Kidney (tissue), 14 donors: ENCODE results near the gene PLIN5. TPM values are rescaled to one million over a fixed set of nuclear protein-coding genes. Genes with fewer than 3 reads are reported as not detected.
"Not testable (repeated sequence)": the region's sequence is repeated elsewhere in the genome, so short reads cannot be mapped to it uniquely, and the experiment has no call there.

Experiments used
- DNase-seq, 5 donors: peaks; one replicate each; pipeline ENCODE4 v3.0.0-alpha.2; 2013 to 2020
- FAIRE-seq: peaks from 2 replicates; lab custom pipeline; 2012; peaks lifted over from hg19 to GRCh38; lab: Jason Lieb, UNC
- H3K27ac ChIP-seq, 2 donors: one replicate each; pipeline ENCODE4 v1.7.0; 2013; ENCODE audit warnings: low read depth in 2 of 2, low read length in 2 of 2, inconsistent platforms in 1 of 2
- H3K27me3 ChIP-seq: one replicate; pipeline ENCODE4 v1.7.1; 2013; ENCODE audit warnings: low read length, inconsistent platforms; ENCODE audit not compliant: control insufficient read depth, insufficient read depth
- H3K36me3 ChIP-seq, 3 donors: one replicate each; pipeline versions ENCODE4 v1.7.0 to v1.7.1; 2013; ENCODE audit warnings: low read length in 3 of 3, control low read depth in 1 of 3, inconsistent platforms in 1 of 3; ENCODE audit not compliant: insufficient read depth in 3 of 3, control insufficient read depth in 2 of 3
- H3K4me1 ChIP-seq, 3 donors: one replicate each; pipeline versions ENCODE4 v1.7.0 to v1.7.1; 2013; ENCODE audit warnings: low read length in 3 of 3, inconsistent platforms in 1 of 3, low read depth in 1 of 3; ENCODE audit not compliant: control insufficient read depth in 2 of 3, insufficient read depth in 2 of 3
- H3K4me3 ChIP-seq, 3 donors: one replicate each; pipeline versions ENCODE4 v1.7.0 to v1.8.1; 2013; ENCODE audit warnings: low read length in 3 of 3, control low read depth in 1 of 3, inconsistent platforms in 1 of 3
- H3K9ac ChIP-seq, 3 donors: one replicate each; pipeline versions ENCODE4 v1.7.0 to v1.7.1; 2013; ENCODE audit warnings: low read length in 3 of 3, control low read depth in 1 of 3, inconsistent platforms in 1 of 3
- H3K9me3 ChIP-seq, 3 donors: one replicate each; pipeline versions ENCODE4 v1.7.0 to v1.7.1; 2013; ENCODE audit warnings: low read length in 3 of 3, control low read depth in 1 of 3, inconsistent platforms in 1 of 3; ENCODE audit not compliant: control insufficient read depth in 2 of 3, insufficient read depth in 1 of 3
- CTCF ChIP-seq: IDR thresholded peaks from 3 replicates; pipeline ENCODE4 v1.5.1; 2012; ENCODE audit warnings: mild to moderate bottlenecking, moderate library complexity, borderline replicate concordance; ENCODE audit not compliant: insufficient read depth; ENCODE audit errors: extremely low read depth
- intact Hi-C: fragments of 100-400 bp; cut with DNase I; formaldehyde crosslinking; loops from one replicate; pipeline ENCODE4 v1.11.1; 2022
- polyA plus RNA-seq: library from polyadenylated mRNA; stranded (reverse); fragments of 350-450 nt; fragmentation: Illumina TruSeq; extraction: RNeasy Lipid Tissue Mini Kit (QIAGEN cat#74804); gene quantifications from one replicate; pipeline ENCODE4 v1.2.3, GENCODE V29; 2014; ENCODE audit warnings: low read depth, low replicate concordance; ENCODE audit not compliant: insufficient read depth
- total RNA-seq: library from RNA; stranded (reverse); fragmentation: NEBNext Ultra II Directional; extraction: Animal tissue kit (Norgen Biotek cat#: 25700); gene quantifications from one replicate; pipeline ENCODE4 v1.2.1, GENCODE V29; 2021
- donor health status: control.
- donor health status: control.
- donor health status: control.
- donor health status: control.
- donor health status: control.
- donor health status: DM: yes; HTN: yes; CAD: no.
- donor health status: Normal renal cell carcinoma (clear cell type).

Gene PLIN5
- total and polyA plus RNA-seq, 2 donors from 2014 or later: 21.2 to 30.7 TPM

DNA sequence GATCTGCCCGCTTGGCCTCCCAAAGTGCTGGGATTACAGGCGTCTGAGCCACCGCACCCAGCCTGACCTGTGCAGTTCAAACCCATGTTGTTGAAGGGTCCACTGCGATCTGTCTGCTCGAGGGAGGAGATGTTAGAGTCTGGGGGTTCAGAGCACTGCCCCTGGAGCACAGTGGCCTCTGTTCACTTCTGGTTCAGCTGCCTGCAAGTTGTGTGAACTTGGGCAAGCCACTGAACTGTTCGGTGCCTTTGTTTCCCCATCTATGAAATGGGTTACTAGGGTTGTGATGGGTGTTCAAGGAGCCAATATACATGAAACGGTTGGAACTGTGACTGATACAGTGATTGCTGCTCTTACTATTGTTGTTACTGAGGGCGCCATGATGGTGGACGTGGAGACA, 1.7 kb downstream of the PLIN5 start:
- Histone ChIP-seq H3K9me3 (no peaks in the 10 kb centered on the region), H3K9ac (no peak overlapping the region), H3K27me3 (no peaks in the 10 kb centered on the region), H3K27ac (no peak overlapping the region), H3K4me1 (no peaks in the 10 kb centered on the region), H3K4me3 (no peak overlapping the region), H3K36me3 (no peaks in the 10 kb centered on the region)
- FAIRE-seq (no peak), DNase-seq (no peak)
- no peak for TF ChIP-seq CTCF
- intact Hi-C loops: no loop called here

DNA sequence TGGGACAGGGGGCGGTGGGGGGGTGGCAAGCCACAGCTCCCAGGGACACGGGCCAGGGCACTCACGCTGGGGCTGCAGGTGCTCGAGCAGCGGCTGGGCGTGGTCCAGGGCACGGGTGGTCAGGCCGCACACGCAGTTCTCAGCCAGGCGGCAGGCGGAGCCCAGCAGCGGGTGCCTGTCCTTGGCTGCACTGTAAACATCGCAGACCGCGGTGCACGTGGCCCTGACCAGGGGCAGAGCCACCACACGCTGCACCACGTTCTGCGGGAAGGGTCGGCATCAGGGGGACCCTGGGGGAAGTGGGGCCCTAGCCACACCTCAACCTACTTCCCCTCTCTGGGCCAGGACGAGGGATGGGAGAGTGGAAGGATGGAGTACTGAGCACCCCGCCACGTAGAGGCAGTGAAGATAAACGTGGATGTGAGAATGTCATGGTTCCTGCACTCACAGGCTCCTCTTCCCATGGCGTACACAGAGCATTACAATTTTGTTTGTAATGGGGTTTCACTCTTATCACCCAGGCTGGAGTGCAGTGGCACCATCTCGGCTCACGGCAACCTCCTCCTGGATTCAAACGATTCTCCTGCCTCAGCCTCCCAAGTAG, 3.4 kb downstream of the PLIN5 start:
- Histone ChIP-seq H3K27me3 (no peaks in the 10 kb centered on the region), H3K4me1 (no peaks in the 10 kb centered on the region), H3K27ac (no peak overlapping the region), H3K4me3 (no peak overlapping the region), H3K9ac (no peak overlapping the region), H3K9me3 (no peaks in the 10 kb centered on the region), H3K36me3 (no peaks in the 10 kb centered on the region)
- no peak for TF ChIP-seq CTCF
- FAIRE-seq: no peak
- intact Hi-C loops: no loop called here
- DNase-seq: no peak

DNA sequence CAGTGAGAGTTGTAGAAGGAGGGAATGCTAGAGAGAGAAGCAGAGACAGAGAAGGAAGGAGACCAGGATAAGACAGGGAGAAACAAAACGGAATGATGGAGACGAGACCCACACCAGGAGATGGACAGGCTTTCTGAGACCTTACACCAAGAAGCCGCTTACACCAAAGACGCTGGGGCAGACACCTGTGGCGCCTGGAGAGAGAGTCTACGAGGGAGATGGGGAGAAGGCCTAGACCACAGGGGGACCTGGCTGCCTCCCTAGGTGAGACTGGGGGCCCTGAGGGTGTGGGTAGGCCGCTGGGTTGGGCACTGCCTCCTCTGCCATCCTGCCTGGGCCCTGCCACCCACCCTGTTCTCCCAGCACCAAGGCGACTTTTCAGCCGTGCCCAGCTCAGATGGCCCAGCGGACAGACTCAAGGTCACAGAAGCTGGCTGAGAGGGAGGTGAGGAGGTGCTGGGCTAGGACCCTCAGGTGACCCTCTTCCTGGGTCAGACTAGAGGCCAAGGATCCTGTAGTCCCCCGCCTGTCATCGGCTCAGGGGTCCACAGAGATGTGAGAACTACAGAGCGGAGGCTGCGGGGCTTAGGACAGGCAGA, 5.0 kb downstream of the PLIN5 start:
- DNase-seq (no peak), FAIRE-seq (no peak)
- H3K4me3 ChIP-seq: no peak overlapping the region
- intact Hi-C loops: no loop called here
- no peaks in the 10 kb centered on the region for H3K9me3 ChIP-seq
- TF ChIP-seq CTCF: no peak
- H3K27me3 ChIP-seq: no peaks in the 10 kb centered on the region
- H3K4me1 ChIP-seq: no peaks in the 10 kb centered on the region
- no peak overlapping the region for H3K27ac ChIP-seq
- H3K36me3 ChIP-seq: no peaks in the 10 kb centered on the region
- no peak overlapping the region for H3K9ac ChIP-seq

GRCh38 chr19:4528843-4529242, 6.2 kb downstream of the PLIN5 start:
- Histone ChIP-seq H3K27ac (no peak overlapping the region), H3K36me3 (no peaks in the 10 kb centered on the region), H3K27me3 (no peaks in the 10 kb centered on the region), H3K4me3 (no peak overlapping the region), H3K4me1 (no peaks in the 10 kb centered on the region), H3K9me3 (no peaks in the 10 kb centered on the region), H3K9ac (no peak overlapping the region)
- TF ChIP-seq CTCF: no peak
- intact Hi-C loops: no loop called here
- no peak for FAIRE-seq
- no peak for DNase-seq

- DNase-seq, H3K27me3 ChIP-seq, H3K9me3 ChIP-seq, H3K9ac ChIP-seq, H3K4me3 ChIP-seq, H3K4me1 ChIP-seq, FAIRE-seq, intact Hi-C loops, H3K36me3 ChIP-seq, H3K27ac ChIP-seq: not testable (repeated sequence)
Observed at GRCh38 chr19:4527377-4527776, 7.6 kb downstream of the PLIN5 start.
